ENCODE measurements around the gene PPP3CA.
"Not testable (repeated sequence)": the region's sequence is repeated elsewhere in the genome, so short reads cannot be mapped to it uniquely, and the experiment has no call there.

Gene PPP3CA

GRCh38 chr4:101098666-101099400, 248.5 kb downstream of the PPP3CA start:
- DNase-seq (ENCODE audit: low read depth), result no peak

GRCh38 chr4:101092609-101093008, 254.7 kb downstream of the PPP3CA start:
- DNase-seq (ENCODE audit: low read depth), result not testable (repeated sequence)

GRCh38 chr4:101089168-101089567, 258.2 kb downstream of the PPP3CA start:
- no peak for DNase-seq (ENCODE audit: low read depth)

- DNase-seq (ENCODE audit: low read depth), result no peak
Observed at GRCh38 chr4:101086801-101087586, 260.3 kb downstream of the PPP3CA start.

- no peak for DNase-seq (ENCODE audit: low read depth)
Observed at GRCh38 chr4:101083131-101083530, 264.2 kb downstream of the PPP3CA start.

- DNase-seq (ENCODE audit: low read depth), result no peak
Observed at GRCh38 chr4:101081695-101082369, 265.5 kb downstream of the PPP3CA start.

- DNase-seq (ENCODE audit: low read depth), result no peak
Observed at GRCh38 chr4:101081166-101081565, 266.2 kb downstream of the PPP3CA start.

- DNase-seq (ENCODE audit: low read depth), result no peak
Observed at GRCh38 chr4:101078950-101079349, 268.4 kb downstream of the PPP3CA start.

GRCh38 chr4:101076032-101076431, 271.3 kb downstream of the PPP3CA start:
- no peak for DNase-seq (ENCODE audit: low read depth)

- DNase-seq (ENCODE audit: low read depth), result no peak
Observed at GRCh38 chr4:101075536-101075935, 271.8 kb downstream of the PPP3CA start.

- no peak for DNase-seq (ENCODE audit: low read depth)
Observed at GRCh38 chr4:101074326-101074725, 273.0 kb downstream of the PPP3CA start.

- no peak for DNase-seq (ENCODE audit: low read depth)
Observed at GRCh38 chr4:101071241-101071640, 276.1 kb downstream of the PPP3CA start.

GRCh38 chr4:101068115-101068514, 279.2 kb downstream of the PPP3CA start:
- no peak for DNase-seq (ENCODE audit: low read depth)

- no peak for DNase-seq (ENCODE audit: low read depth)
Observed at GRCh38 chr4:101067383-101067782, 279.9 kb downstream of the PPP3CA start.

GRCh38 chr4:101066626-101067170, 280.6 kb downstream of the PPP3CA start:
- no peak for DNase-seq (ENCODE audit: low read depth)

- no peak for DNase-seq (ENCODE audit: low read depth)
Observed at GRCh38 chr4:101065935-101066485, 281.3 kb downstream of the PPP3CA start.

GRCh38 chr4:101065346-101065745, 282.0 kb downstream of the PPP3CA start:
- DNase-seq (ENCODE audit: low read depth), result no peak

GRCh38 chr4:101064541-101065180, 282.7 kb downstream of the PPP3CA start:
- no peak for DNase-seq (ENCODE audit: low read depth)

- DNase-seq (ENCODE audit: low read depth), result no peak
Observed at GRCh38 chr4:101055392-101055791, 291.9 kb downstream of the PPP3CA start.

GRCh38 chr4:101050837-101051205, 296.5 kb downstream of the PPP3CA start:
- no peak for DNase-seq (ENCODE audit: low read depth)

GRCh38 chr4:101050088-101050836, 297.1 kb downstream of the PPP3CA start:
- DNase-seq (ENCODE audit: low read depth), result no peak
